K562 (cell line): ENCODE results near the gene SPATA13.

ENCODE experiments used
- BRD4 ChIP-seq: fragments of 200-600 bp; sonication (generic); IDR thresholded peaks from 2 replicates; pipeline ENCODE4 v1.6.1; 2017; ENCODE audit warnings: inconsistent platforms
- CBX2 ChIP-seq: fragments of 200-600 bp; sonication (generic); IDR thresholded peaks from one replicate; pipeline ENCODE4 v1.6.1; 2012; ENCODE audit warnings: mild to moderate bottlenecking, low read length, inconsistent platforms; ENCODE audit not compliant: insufficient read depth, poor library complexity, severe bottlenecking
- EZH2 ChIP-seq: IDR thresholded peaks from 2 replicates; pipeline ENCODE4 v1.6.1; 2012; ENCODE audit warnings: low read depth, mild to moderate bottlenecking, inconsistent platforms, low read length, borderline replicate concordance
- FOXJ2 ChIP-seq: fragments of 200-800 bp; sonication (Bioruptor generic); IDR thresholded peaks from 2 replicates; pipeline ENCODE4 v1.6.1; 2016; ENCODE audit warnings: missing genetic modification characterization, missing compliant biosample characterization
- FOXK2 ChIP-seq, 2 experiments: fragments of 450-650 bp; IDR thresholded peaks in 1 of 2; conservative IDR thresholded peaks in 1 of 2; 2 replicates each; pipeline ENCODE4 v1.6.1; 2016; ENCODE audit warnings: low read depth in 2 of 2, mild to moderate bottlenecking in 1 of 2
- HDAC2 ChIP-seq: fragments of 450-650 bp; IDR thresholded peaks from 2 replicates; pipeline ENCODE4 v1.6.1; 2016; ENCODE audit warnings: mild to moderate bottlenecking
- NFE2 ChIP-seq: IDR thresholded peaks from 2 replicates; pipeline ENCODE4 v1.6.1; 2014; ENCODE audit warnings: antibody characterized with exemption, low read depth
- POU5F1 ChIP-seq: fragments of 150-350 bp; IDR thresholded peaks from 2 replicates; pipeline ENCODE4 v1.6.1; 2014; ENCODE audit warnings: borderline replicate concordance, low read length, low read depth, mild to moderate bottlenecking; ENCODE audit not compliant: partially characterized antibody
- PTRF ChIP-seq: fragments of 450-650 bp; IDR thresholded peaks from 2 replicates; pipeline ENCODE4 v1.6.1; 2016; ENCODE audit warnings: mild to moderate bottlenecking, missing genetic modification characterization, missing compliant biosample characterization
- TBP ChIP-seq: optimal IDR thresholded peaks from 2 replicates; pipeline ENCODE3; 2011; ENCODE audit warnings: low read depth, low read length, improper control_type of control experiment
- ZBTB1 ChIP-seq: sonication (generic); formaldehyde crosslinking; IDR thresholded peaks from 2 replicates; pipeline ENCODE4 v1.8.1; 2023; ENCODE audit warnings: missing genetic modification reagents, low read depth, mild to moderate bottlenecking, borderline replicate concordance
- ZNF274 ChIP-seq: IDR thresholded peaks from 2 replicates; pipeline ENCODE4 v1.6.1; 2011; ENCODE audit warnings: low read depth, mild to moderate bottlenecking, low read length, moderate library complexity, borderline replicate concordance
- TF ChIP-seq, protein P1 (sequence below): sonication (generic); formaldehyde crosslinking; IDR thresholded peaks from 2 replicates; pipeline ENCODE4 v1.8.0; 2022; ENCODE audit warnings: mild to moderate bottlenecking, low read depth, missing genetic modification reagents

DNA sequence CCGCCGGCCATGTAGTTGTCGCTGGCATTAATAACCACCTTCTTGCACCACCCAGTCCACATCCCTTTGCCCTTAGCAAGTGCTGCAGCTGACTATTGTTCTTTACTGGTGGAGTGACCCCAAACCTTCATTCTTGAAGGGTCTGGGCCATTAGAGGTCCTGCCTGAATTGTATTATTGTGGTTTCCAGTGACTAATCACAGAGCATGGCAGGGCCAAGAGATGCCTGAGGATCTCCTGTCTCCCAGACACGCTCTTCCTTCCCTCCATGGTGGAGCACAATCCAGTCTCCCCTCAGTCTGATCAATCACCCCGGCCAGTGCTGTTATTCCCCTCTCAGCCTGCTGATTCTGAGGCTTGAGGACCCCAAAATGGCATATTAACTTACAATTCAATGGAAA is 187.9 kb downstream of the SPATA13 start:
- no peak for TF ChIP-seq PTRF
- TF ChIP-seq ZNF274 = no peak
- no peak for TF ChIP-seq HDAC2
- no peak for TF ChIP-seq NFE2
- TF ChIP-seq TBP = no peak
- no peak for TF ChIP-seq POU5F1
- TF ChIP-seq FOXJ2 (tag) = no peak
- no peak for TF ChIP-seq CBX2
- TF ChIP-seq, protein P1, sequence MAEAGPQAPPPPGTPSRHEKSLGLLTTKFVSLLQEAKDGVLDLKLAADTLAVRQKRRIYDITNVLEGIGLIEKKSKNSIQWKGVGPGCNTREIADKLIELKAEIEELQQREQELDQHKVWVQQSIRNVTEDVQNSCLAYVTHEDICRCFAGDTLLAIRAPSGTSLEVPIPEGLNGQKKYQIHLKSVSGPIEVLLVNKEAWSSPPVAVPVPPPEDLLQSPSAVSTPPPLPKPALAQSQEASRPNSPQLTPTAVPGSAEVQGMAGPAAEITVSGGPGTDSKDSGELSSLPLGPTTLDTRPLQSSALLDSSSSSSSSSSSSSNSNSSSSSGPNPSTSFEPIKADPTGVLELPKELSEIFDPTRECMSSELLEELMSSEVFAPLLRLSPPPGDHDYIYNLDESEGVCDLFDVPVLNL (CRISPR knock-in tag) = no peak
- TF ChIP-seq BRD4 = no peak
- TF ChIP-seq FOXK2 (conservative IDR thresholded peaks at IDR 0.05 in 1 of 2, IDR thresholded peaks at IDR 0.05 in 1 of 2; ENCODE audit: low read depth in 2 of 2) = no peak
- TF ChIP-seq EZH2 = no peak
- no peak for TF ChIP-seq ZBTB1 (CRISPR knock-in tag)
